HuH-7 (cell line): Measurements from ENCODE around the gene CCDC9B.

Experiments used
- DNase-seq: peaks from one replicate; pipeline ENCODE4 v3.0.0; 2011; ENCODE audit warnings: low spot score

Gene CCDC9B

GRCh38 chr15:40289140-40289775 lies 51.5 kb downstream of the CCDC9B start:
- no peak for DNase-seq

DNA sequence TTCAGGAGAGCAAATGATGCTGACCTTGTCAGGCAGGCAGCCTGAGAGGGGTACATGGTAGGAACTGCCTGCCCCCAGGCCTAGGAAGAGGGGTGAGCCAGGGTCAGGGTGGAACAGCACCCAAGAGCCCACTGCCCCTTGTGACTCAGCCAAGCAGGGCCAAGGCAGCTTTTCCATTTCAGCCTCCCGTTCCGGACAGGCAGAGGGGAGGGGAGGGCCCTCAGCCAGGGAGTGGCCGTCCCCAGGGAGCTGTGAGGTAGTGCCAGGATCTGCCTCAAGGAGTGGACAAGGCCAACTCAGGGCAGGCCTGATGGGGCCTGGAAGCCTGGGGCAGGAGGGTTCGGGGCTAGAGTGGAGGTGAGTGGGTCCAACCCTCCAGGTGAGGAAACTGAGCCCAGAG lies 52.8 kb downstream of the CCDC9B start:
- no peak for DNase-seq

DNA sequence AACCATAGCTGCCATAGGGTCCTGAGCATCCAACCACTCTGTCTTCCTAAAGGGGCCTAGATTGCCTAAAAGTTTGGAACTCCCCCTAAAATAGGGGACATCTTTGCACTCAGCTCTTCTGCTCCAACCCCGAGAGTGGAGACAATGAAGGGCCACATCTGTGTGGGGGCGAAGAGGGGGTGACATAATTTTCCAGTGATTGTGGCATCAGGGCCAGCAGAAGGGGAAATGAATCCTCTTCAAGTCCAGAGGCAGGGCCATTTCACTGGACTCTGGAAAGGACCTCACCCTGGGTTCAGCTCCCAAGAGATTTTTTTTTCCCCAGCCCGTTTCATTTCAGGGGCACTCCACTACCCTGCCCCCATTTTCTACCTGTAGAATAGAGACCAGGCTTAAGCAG lies 53.2 kb downstream of the CCDC9B start:
- DNase-seq = no peak

GRCh38 chr15:40286794-40287193 lies 53.9 kb downstream of the CCDC9B start:
- DNase-seq = no peak

DNA sequence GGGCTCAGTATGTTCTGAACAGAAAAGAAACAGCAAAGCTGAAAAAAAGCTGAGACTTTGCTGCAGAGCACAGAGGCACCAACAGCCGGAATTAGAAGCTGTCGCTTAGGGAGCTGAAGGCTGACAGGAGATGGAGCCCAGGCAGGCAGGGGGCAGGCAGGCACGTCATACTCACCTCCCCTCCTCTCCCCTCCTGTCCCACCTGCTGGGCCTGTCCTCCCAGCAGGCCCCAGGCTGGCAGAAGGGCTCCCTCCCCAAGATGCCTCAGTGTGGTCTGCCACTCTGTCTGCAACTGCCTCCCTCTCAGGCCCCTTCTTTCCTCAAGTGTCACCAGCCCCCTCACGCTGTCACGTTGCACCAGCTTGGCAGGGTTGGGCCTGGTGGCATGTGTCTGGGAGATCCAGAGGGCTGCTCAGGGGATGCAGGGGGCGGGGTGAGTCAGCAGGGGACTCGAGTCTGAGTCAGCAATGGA lies 54.6 kb downstream of the CCDC9B start:
- no peak for DNase-seq

DNA sequence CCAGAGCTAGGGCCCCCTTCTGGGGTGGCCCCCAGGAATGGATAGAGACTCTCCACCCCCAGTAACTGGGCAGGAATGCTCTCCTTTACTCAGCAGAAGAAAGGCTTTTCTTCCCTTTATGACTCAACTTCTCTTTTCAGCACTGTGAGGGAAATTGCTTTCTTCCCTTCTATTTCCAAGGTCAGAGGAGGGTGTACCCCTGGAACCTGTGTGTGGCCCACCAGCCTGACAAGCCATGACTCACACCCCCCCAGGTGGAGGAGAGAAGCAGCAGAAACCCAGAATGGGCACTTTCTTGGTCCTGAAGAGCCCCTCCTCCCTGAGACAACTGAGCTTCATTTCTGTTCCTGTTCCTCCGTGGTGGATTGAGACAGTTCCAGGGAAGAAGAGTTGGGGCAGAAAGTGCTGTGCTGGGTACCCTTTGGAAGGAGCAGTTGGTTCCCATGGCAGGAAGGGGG lies 55.2 kb downstream of the CCDC9B start:
- DNase-seq = no peak

DNA sequence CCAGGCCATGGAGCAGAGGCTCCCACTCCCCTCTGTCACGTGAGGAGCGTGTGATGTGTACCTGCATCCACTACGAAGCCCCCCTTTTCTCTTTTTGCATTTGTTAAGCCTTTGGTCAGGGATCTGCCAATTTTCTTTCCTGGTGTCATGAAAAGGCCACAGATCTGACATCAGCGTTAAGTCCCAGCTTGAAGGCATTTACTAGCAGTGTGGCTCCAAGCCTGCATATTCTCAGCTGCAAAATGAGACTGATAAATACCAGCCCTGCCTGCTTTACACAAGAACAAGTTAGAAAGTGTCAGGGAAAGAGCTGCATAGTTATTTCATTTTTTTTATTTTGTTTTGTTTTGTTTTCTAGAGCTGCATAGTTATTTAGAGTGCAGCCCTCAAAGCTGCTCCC lies 55.6 kb downstream of the CCDC9B start:
- no peak for DNase-seq

GRCh38 chr15:40283615-40284300 lies 57.0 kb downstream of the CCDC9B start:
- no peak for DNase-seq

GRCh38 chr15:40282869-40283614 lies 57.7 kb downstream of the CCDC9B start, which contains the start of gene ANKRD63:
ANKRD63 (minus strand) TSS chr15:40283064; CDS start chr15:40282586, 478 bp downstream.
- no peak for DNase-seq

DNA sequence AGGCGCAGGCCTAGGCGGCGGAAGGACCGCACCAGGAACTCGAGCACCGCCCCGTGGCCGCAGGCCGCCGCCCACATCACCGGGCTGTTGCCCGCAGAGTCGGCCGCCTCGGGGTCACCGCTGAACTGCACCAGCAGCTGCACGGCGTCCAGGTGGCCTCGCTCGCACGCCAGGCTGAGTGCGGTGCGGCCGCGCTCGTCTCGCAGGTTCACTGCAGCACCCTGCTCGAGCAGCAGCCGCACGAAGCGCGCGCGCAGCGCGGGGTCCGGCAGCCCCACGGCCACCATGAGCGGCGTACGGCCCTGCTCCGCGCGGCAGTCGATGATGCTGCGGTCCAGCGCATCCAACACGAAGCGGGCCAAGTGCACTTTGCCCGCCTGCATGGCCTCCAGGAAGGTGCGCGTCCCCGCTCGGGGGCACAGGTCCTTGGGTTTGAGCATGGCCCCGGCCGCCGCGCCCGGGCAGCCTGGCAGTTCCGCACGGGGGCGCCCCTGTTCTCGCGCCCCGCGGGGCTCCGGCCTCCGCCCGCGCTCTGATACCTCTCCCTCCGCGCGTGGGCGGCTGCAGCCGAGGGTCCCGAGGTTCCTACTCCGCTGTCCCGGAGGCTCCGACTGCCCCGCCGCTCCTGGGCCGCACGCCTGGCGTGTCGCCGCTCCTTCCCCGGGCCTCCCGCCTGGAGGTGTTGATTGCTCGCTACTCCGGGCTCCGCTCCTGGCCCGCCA lies 58.4 kb downstream of the CCDC9B start:
- DNase-seq = peak; percentile 84

DNA sequence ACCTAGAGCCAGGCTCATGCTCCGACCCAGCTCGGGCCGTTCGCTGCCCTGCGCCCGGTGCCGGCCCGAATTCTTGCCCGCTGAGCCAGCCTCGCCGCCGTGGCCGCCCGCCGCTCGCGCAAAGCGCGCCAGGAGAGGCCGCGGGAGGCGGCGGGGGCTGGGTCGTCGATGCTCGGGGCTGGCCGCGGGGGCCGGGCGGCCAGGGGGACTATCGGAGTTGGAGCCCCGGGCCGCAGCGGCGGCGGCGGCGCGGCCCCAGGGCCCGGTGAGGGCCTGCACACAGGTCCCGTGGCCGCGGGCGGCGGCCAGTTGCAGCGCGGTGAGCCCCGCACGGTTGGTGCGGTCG lies 59.0 kb downstream of the CCDC9B start:
- no peak for DNase-seq
